Measurements from ENCODE around the gene CHRDL1.
"Not testable (repeated sequence)": the region's sequence is repeated elsewhere in the genome, so short reads cannot be mapped to it uniquely, and the experiment has no call there.

Gene CHRDL1, protein sequence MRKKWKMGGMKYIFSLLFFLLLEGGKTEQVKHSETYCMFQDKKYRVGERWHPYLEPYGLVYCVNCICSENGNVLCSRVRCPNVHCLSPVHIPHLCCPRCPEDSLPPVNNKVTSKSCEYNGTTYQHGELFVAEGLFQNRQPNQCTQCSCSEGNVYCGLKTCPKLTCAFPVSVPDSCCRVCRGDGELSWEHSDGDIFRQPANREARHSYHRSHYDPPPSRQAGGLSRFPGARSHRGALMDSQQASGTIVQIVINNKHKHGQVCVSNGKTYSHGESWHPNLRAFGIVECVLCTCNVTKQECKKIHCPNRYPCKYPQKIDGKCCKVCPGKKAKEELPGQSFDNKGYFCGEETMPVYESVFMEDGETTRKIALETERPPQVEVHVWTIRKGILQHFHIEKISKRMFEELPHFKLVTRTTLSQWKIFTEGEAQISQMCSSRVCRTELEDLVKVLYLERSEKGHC

DNA sequence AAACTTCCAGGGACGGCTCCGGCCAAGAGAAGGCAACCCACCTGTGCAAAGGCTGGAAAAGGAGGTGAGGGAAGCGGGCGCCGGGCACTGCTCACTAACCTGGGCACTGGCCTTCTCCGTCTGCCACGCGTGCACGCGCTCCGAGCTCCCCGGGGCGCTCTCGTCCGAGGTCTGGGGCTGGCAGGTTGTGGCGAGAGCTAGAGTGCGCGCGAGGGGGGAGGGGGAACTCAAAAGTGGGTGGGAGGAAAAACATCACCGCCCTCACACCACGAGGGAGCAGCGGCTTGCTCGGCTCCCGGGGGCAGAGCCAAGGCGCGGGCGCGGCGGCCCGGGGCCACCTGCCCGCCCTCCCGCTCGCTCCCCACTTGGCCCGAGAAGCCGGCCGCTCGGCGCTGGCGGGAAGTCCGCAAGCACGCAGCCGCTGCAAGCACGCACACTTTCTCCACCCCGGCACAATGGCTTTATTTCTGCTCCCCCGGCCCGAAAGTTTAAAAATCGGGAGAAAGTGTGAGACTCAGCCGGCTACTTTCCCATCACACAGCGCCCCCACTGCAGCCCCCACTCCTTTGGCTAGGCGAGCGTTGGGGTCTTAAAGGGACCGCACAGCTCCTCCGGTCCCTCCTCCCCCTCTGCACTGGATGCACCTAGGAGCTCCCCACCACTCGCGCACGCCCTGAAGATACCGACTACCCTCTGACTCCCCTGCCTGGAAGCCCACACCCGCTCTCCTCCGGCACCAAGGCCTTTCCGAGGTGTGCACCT lies at the start of gene CHRDL1:
CHRDL1 (minus strand) TSS at position 173 of the 762 bp plus-strand sequence. CDS start 3,636 bp downstream, outside the sequence.
- no peak for DNase-seq (ENCODE audit: low read depth in 2 of 2, low spot score in 1 of 2)

- no peak for DNase-seq (ENCODE audit: low read depth in 2 of 2, low spot score in 1 of 2)
Observed at GRCh38 chrX:110836982-110837381, 41.4 kb upstream of the CHRDL1 start.

- DNase-seq (ENCODE audit: low read depth in 2 of 2, low spot score in 1 of 2): no peak
Observed at GRCh38 chrX:110836451-110836850, 40.8 kb upstream of the CHRDL1 start.

GRCh38 chrX:110836001-110836400 lies 40.4 kb upstream of the CHRDL1 start:
- DNase-seq (ENCODE audit: low read depth in 2 of 2, low spot score in 1 of 2): no peak

- no peak for DNase-seq (ENCODE audit: low read depth in 2 of 2, low spot score in 1 of 2)
Observed at GRCh38 chrX:110825972-110826371, 30.4 kb upstream of the CHRDL1 start.

- not testable (repeated sequence) for DNase-seq (ENCODE audit: low read depth in 2 of 2, low spot score in 1 of 2)
Observed at GRCh38 chrX:110816543-110816942, 20.9 kb upstream of the CHRDL1 start.

DNA sequence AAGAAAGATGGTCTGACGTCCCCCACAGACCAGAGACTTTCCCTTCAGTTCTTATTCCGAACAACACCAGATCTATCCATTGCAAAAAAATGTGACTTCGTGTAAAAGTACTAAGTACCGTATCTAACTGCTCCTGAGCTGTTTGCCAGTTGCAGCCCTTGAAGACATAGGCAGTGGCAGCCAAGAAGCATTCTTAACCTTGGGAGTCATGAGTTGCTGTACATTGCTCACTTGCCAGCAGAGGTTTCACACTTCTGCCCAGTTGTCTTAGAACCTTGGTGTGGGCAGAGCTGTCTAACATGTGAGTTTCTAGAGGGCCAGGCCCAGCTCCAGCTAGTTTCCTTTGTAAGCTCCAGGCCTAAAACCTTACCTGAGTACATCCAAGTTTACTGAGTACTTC lies 10.5 kb upstream of the CHRDL1 start:
- no peak for DNase-seq (ENCODE audit: low read depth in 2 of 2, low spot score in 1 of 2)

DNA sequence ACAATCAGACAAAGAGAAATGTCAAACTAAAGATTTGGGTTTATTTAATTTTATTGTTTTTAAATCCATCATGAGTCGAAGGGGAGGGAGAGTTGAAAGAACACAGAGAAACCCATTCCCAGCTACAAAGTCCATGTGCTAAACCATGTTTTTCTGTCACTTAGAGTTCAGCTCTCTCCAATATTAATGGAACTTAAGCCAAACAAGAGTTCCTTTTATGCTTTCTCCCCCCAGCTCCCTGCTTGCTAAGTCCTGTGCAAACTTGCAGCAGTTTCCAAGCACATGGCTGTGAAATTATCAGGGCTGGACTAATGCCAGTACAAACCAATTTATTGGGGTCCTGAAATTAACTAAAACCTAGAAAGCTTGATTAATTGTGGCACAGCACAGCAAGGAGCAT lies 9.7 kb upstream of the CHRDL1 start:
- DNase-seq (ENCODE audit: low read depth in 2 of 2, low spot score in 1 of 2): no peak

DNA sequence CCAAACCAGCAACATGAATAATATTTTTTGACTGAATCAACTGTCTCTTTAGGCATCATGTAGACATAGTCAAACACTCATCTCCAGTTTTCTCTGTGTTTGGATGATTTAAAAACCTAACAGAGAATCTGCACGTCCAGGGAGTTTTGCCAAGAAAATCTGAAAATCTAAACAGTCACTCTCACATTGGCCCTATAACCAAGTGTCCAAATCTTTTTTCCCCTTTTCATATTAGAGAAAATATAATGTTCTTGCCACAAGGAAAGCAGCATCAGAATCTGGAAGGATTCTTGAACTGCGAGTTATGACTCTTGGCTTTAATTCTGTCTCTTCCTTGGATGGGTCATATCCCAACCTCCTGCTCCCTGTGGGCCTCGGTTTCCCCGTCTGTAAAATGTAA lies 8.8 kb upstream of the CHRDL1 start:
- DNase-seq (ENCODE audit: low read depth in 2 of 2, low spot score in 1 of 2): no peak

- no peak for DNase-seq (ENCODE audit: low read depth in 2 of 2, low spot score in 1 of 2)
Observed at GRCh38 chrX:110803506-110803905, 7.9 kb upstream of the CHRDL1 start.

DNA sequence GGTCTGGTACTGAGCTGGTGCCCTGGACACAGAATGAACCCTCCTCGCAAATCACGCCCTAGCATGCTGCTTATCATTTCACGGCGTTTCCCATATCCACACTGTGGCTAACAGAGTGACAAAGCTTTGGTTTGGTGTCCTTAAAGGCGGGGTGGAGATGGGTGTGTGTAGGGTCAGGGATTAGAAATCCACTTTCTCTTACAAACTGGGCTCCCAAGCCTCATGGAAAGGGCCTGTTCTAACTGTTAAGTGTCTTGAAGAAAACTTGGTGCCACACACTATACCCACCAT lies 735 bp upstream of the CHRDL1 start:
- no peak for DNase-seq (ENCODE audit: low read depth in 2 of 2, low spot score in 1 of 2)

DNA sequence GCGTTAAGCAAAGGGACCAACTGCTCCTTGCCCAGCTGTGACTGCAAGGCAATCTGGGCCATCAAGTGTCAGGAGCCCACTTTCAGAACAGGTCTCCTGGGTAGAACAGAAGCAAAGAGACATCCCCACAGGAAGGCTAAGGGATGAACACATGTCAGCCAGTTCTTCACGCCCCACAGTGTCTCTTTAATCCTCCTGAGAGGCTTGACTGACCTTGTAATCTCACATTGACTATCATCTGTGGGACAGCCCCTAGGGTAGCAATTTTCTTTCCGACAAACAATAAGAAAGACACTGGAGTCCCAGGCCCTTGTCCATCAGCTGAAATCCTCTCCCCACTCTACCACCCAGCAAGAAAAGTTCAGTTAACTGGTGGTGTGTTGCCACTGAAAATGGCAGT lies 1.0 kb downstream of the CHRDL1 start:
- DNase-seq (ENCODE audit: low read depth in 2 of 2, low spot score in 1 of 2): no peak

DNA sequence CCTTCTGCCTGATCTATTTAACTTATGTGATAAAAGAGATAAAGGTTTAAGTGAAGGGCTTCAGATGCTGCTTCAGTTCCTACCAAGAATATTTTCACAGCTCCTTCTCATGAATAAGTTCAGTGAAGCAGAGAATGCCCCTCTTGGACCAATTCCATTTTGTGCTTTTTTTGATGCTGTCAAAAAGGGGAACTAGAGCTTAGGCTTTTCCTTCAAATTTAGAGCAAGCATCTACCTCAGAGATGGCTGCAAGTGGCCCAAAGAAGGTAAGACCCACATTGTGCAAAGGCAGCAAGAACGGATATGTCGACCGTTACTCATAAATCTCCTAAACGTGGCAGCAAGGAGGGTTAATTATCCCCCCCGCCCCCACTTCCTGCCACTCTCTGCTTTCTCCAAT lies 4.5 kb downstream of the CHRDL1 start:
- no peak for DNase-seq (ENCODE audit: low read depth in 2 of 2, low spot score in 1 of 2)

- DNase-seq (ENCODE audit: low read depth in 2 of 2, low spot score in 1 of 2): no peak
Observed at GRCh38 chrX:110786486-110786885, 9.1 kb downstream of the CHRDL1 start.

DNA sequence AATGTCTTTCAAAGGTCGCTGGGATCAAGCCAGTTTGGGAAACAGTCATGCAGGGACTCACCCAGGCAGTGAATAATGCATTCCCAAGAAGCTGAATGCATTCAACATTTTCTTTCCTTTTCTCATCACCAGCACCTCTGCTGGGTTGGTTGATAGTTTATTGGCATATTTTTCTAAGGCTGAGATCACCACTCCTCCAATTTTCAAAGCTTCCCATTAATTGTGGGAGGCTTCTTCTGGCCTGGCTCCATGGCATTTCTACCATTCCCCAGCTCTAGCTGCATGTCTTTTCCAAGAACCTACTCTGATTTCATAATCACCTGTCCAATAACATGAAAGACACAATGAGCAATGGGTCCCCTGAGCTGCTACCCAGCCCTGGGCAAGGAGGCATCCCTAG lies 35.8 kb downstream of the CHRDL1 start:
- no peak for DNase-seq (ENCODE audit: low read depth in 2 of 2, low spot score in 1 of 2)

- no peak for DNase-seq (ENCODE audit: low read depth in 2 of 2, low spot score in 1 of 2)
Observed at GRCh38 chrX:110758781-110759422, 36.7 kb downstream of the CHRDL1 start.

GRCh38 chrX:110755611-110756010 lies 40.0 kb downstream of the CHRDL1 start:
- no peak for DNase-seq (ENCODE audit: low read depth in 2 of 2, low spot score in 1 of 2)

GRCh38 chrX:110755061-110755460 lies 40.6 kb downstream of the CHRDL1 start:
- DNase-seq (ENCODE audit: low read depth in 2 of 2, low spot score in 1 of 2): no peak

DNA sequence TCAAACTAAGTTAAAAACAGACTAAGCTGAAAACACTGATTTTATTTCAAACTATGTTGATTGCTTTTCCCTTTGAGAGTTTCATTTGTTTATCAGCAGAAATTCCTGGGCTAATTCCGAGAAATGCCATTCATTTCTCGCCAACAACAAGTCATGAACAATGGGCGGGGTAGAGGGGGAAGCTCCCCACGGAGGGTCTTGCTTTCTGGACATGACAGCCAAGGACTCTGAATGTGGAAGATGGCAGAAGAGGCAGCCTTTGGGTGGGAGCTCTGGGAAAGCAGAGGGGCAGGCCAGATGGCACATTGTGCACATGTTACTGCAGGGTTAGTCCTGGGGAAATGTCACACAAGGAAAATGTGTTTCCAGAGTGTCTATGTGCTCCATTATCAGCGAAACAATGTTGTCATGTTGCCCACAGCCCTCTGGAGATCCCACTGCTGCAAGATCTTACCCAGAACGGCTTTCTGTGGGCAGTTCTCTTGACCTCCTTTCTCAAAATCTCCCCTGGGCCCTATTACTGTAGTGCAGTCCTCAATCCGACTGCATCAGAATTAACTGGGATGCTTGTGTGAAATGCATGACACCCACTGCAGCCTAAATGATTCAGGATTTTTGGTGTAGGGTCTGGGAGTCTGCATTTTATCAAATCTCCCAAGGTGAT lies 45.0 kb downstream of the CHRDL1 start:
- no peak for DNase-seq (ENCODE audit: low read depth in 2 of 2, low spot score in 1 of 2)

GRCh38 chrX:110748256-110748806 lies 47.3 kb downstream of the CHRDL1 start:
- DNase-seq (ENCODE audit: low read depth in 2 of 2, low spot score in 1 of 2): no peak

DNA sequence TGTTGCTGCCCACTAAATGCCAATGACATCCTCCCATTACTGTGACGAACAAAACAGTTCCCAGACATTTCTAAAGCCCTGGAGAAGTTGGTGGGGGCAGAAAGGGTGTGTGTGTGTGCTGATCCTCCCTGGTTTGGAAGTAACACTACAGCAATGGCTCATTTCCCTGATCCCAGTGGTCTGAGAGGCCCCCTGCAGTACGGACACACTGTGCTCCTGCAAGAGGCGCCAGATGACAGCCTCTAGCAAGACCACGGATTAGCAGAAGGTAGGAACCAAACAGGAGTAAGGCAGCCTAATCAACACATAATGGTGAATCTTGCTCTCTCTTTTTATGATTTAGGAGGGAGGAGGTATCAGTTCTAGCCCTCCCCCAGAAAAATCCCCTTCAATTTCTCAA lies 49.6 kb downstream of the CHRDL1 start:
- DNase-seq (ENCODE audit: low read depth in 2 of 2, low spot score in 1 of 2): no peak

All from stimulated activated CD8-positive, alpha-beta memory T cell treated with anti-CD3 and anti-CD28 coated beads, Interleukin-4, amount 100 ng/mL, for 4 hours (primary cell).